Ovary (tissue), 3 donors: ENCODE data around the gene IL1B.

Experiments
- CTCF ChIP-seq, 3 donors: fragments of 450-650 bp in 2 of 3; fragments of 200-600 bp in 1 of 3; IDR thresholded peaks; one replicate each; pipeline versions ENCODE4 v1.5.1 to v1.8.0; 2016 to 2022; ENCODE audit warnings: antibody characterized with exemption in 3 of 3, mild to moderate bottlenecking in 1 of 3
- POLR2A ChIP-seq: fragments of 450-650 bp; IDR thresholded peaks from one replicate; pipeline ENCODE4 v1.6.1; 2017; ENCODE audit warnings: antibody characterized with exemption, mild to moderate bottlenecking, moderate library complexity
- donor health status: DM: no; HTN: no; CAD: no.

DNA sequence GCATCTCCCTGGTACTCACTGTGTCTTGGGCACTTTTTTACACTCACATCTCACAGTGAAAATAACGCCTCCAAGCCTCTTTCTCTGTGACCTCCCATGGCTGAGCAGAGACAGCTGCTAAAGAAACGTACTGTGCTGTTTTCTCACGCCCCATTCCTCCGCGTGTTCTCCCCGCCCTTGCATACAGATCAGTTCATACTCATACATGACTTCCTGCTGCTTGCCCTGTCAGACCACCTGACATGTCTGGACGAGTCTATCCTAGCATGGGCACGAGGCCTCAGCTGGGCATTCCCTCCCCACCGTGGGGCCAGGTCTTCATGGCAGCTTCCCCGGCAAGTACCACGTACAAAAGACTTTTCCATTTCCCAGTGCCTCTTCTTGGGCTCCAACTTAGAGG lies 31.0 kb downstream of the IL1B start:
- TF ChIP-seq CTCF (IDR thresholded peaks at IDR 0.05) (no peak), POLR2A (no peak)
